Nephron progenitor cell (in vitro differentiated cells): Measurements from ENCODE around the gene ING1.

ENCODE experiments used
- DNase-seq: peaks from one replicate; pipeline ENCODE4 v3.0.0; 2021
- H3K27ac Mint-ChIP-seq: 2 replicates; pipeline ENCODE4 v1.8.0; 2021; ENCODE audit warnings: mild to moderate bottlenecking, moderate library complexity, mixed read lengths
- H3K27me3 Mint-ChIP-seq: 2 replicates; pipeline ENCODE4 v1.8.0; 2021; ENCODE audit warnings: mild to moderate bottlenecking, low read depth, mixed read lengths; ENCODE audit not compliant: poor library complexity
- H3K36me3 Mint-ChIP-seq: 2 replicates; pipeline ENCODE4 v1.8.0; 2021; ENCODE audit warnings: low read depth, mixed read lengths
- H3K4me1 Mint-ChIP-seq: 2 replicates; pipeline ENCODE4 v1.8.0; 2021; ENCODE audit warnings: mixed read lengths
- H3K4me3 Mint-ChIP-seq: 2 replicates; pipeline ENCODE4 v1.8.0; 2021; ENCODE audit warnings: mild to moderate bottlenecking, moderate library complexity, mixed read lengths
- H3K9me3 Mint-ChIP-seq: 2 replicates; pipeline ENCODE4 v1.8.0; 2021; ENCODE audit warnings: mild to moderate bottlenecking, moderate library complexity, mixed read lengths
- CTCF ChIP-seq: fragments of 200-600 bp; sonication (generic); IDR thresholded peaks from 2 replicates; pipeline ENCODE4 v1.5.0; 2021; ENCODE audit warnings: antibody characterized with exemption

Gene ING1

GRCh38 chr13:110702591-110703526, 10.6 kb upstream of the ING1 start:
- no peak for TF ChIP-seq CTCF
- Mint-ChIP-seq H3K4me1 (peaks cover 69% of the 10 kb centered on the region), H3K4me3 (peak overlapping the region; percentile 60), H3K9me3 (no peaks in the 10 kb centered on the region), H3K36me3 (peaks cover 41% of the 10 kb centered on the region), H3K27ac (peak overlapping the region; percentile 66), H3K27me3 (no peaks in the 10 kb centered on the region)
- DNase-seq = peak; percentile 51

- H3K4me3 Mint-ChIP-seq = peak overlapping the region; percentile 91
- H3K27me3 Mint-ChIP-seq = no peaks in the 10 kb centered on the region
- no peak for TF ChIP-seq CTCF
- peaks cover 66% of the 10 kb centered on the region for H3K4me1 Mint-ChIP-seq
- DNase-seq = no peak
- peaks cover 17% of the 10 kb centered on the region for H3K36me3 Mint-ChIP-seq
- H3K9me3 Mint-ChIP-seq = no peaks in the 10 kb centered on the region
- no peak overlapping the region for H3K27ac Mint-ChIP-seq
These were observed 8.1 kb upstream of the ING1 start for GRCh38 chr13:110705356-110705825.

GRCh38 chr13:110705826-110706569, 7.5 kb upstream of the ING1 start, which contains the start of gene CARS2:
CARS2 (minus strand) TSS chr13:110706116; CDS start chr13:110706093, 23 bp downstream.
- DNase-seq = peak; percentile 94
- peaks cover 11% of the 10 kb centered on the region for H3K36me3 Mint-ChIP-seq
- peaks cover 63% of the 10 kb centered on the region for H3K4me1 Mint-ChIP-seq
- H3K9me3 Mint-ChIP-seq = peaks cover 2% of the 10 kb centered on the region
- no peaks in the 10 kb centered on the region for H3K27me3 Mint-ChIP-seq
- H3K27ac Mint-ChIP-seq = peak within 1 kb of the TSS; percentile 8
- peak within 1 kb of the TSS; percentile 91 for H3K4me3 Mint-ChIP-seq
- no peak for TF ChIP-seq CTCF

GRCh38 chr13:110706570-110707372, 6.7 kb upstream of the ING1 start:
- no peaks in the 10 kb centered on the region for H3K27me3 Mint-ChIP-seq
- TF ChIP-seq CTCF = no peak
- peak overlapping the region; percentile 8 for H3K27ac Mint-ChIP-seq
- H3K4me1 Mint-ChIP-seq = peaks cover 63% of the 10 kb centered on the region
- H3K9me3 Mint-ChIP-seq = peaks cover 10% of the 10 kb centered on the region
- H3K4me3 Mint-ChIP-seq = peak overlapping the region; percentile 91
- H3K36me3 Mint-ChIP-seq = peaks cover 5% of the 10 kb centered on the region
- no peak for DNase-seq

- peak; percentile 82 for DNase-seq
- Mint-ChIP-seq H3K9me3 (peaks cover 10% of the 10 kb centered on the region), H3K4me1 (peaks cover 29% of the 10 kb centered on the region), H3K27ac (peak overlapping the region; percentile 100), H3K36me3 (no peaks in the 10 kb centered on the region), H3K27me3 (no peaks in the 10 kb centered on the region), H3K4me3 (peak overlapping the region; percentile 97)
- no peak for TF ChIP-seq CTCF
These were observed 1.2 kb upstream of the ING1 start for GRCh38 chr13:110712081-110712848.
